Caco-2 (cell line): ENCODE results near the gene LUC7L3. TPM values are rescaled to one million over a fixed set of nuclear protein-coding genes. Genes with fewer than 3 reads are reported as not detected.

Experiments used
- BruUV-seq: library from RNA; stranded (reverse); fragments of 400-500 nt; replicated peaks from 2 replicates; lab custom pipeline; 2021; lab: Mats Ljungman, UMichigan
- CTCF ChIA-PET: fragments of 300-600 bp; sonication (Branson Sonifier 250); formaldehyde crosslinking; loops from one replicate; lab custom pipeline; 2022; ENCODE audit warnings: antibody characterized with exemption; lab: Charles Lee
- POLR2A ChIA-PET: fragments of 300-600 bp; sonication (Branson Sonifier 250); formaldehyde crosslinking; loops from one replicate; lab custom pipeline; 2022; ENCODE audit warnings: antibody characterized with exemption; lab: Charles Lee
- DNase-seq, 2 experiments: peaks; one replicate each; pipeline versions ENCODE4 v3.0.0 to v3.0.0-alpha.2; 2020 to 2022
- H3K27me3 ChIP-seq: replicated peaks from 2 replicates; pipeline ENCODE4 v1.6.0; 2011; ENCODE audit warnings: low read length; ENCODE audit not compliant: control insufficient read depth, insufficient read depth
- H3K36me3 ChIP-seq: 2 replicates; pipeline ENCODE4 v1.5.1; 2011; ENCODE audit warnings: low read length; ENCODE audit not compliant: control insufficient read depth, insufficient read depth
- H3K4me1 ChIP-seq: fragments of 250-450 bp; sonication (Bioruptor Pico); 2 replicates; pipeline ENCODE4 v1.5.1; 2020; ENCODE audit warnings: mild to moderate bottlenecking
- H3K4me3 ChIP-seq: 2 replicates; pipeline ENCODE4 v1.5.1; 2011; ENCODE audit warnings: low read depth, mild to moderate bottlenecking, control low read depth, low read length
- H3K9me3 ChIP-seq: fragments of 250-450 bp; sonication (Bioruptor Pico); 2 replicates; pipeline ENCODE4 v1.5.1; 2020; ENCODE audit warnings: mild to moderate bottlenecking, moderate library complexity
- H3K27ac Mint-ChIP-seq: one replicate; pipeline ENCODE4 v1.8.0; 2022; ENCODE audit warnings: mixed read lengths; ENCODE audit not compliant: unreplicated experiment
- H3K27me3 Mint-ChIP-seq: one replicate; pipeline ENCODE4 v1.8.0; 2022; ENCODE audit warnings: mixed read lengths; ENCODE audit not compliant: insufficient read depth, unreplicated experiment
- H3K36me3 Mint-ChIP-seq: one replicate; pipeline ENCODE4 v1.8.0; 2022; ENCODE audit warnings: mild to moderate bottlenecking, mixed read lengths; ENCODE audit not compliant: insufficient read depth, unreplicated experiment
- H3K4me1 Mint-ChIP-seq: one replicate; pipeline ENCODE4 v1.8.0; 2022; ENCODE audit warnings: low read depth, mixed read lengths; ENCODE audit not compliant: unreplicated experiment
- H3K4me3 Mint-ChIP-seq: one replicate; pipeline ENCODE4 v1.8.0; 2022; ENCODE audit warnings: mild to moderate bottlenecking, moderate library complexity, mixed read lengths; ENCODE audit not compliant: unreplicated experiment
- H3K9me3 Mint-ChIP-seq: one replicate; pipeline ENCODE4 v1.8.0; 2022; ENCODE audit warnings: mixed read lengths; ENCODE audit not compliant: unreplicated experiment
- intact Hi-C: fragments of 100-400 bp; cut with micrococcal nuclease; formaldehyde crosslinking; loops from one replicate; pipeline ENCODE4 v1.10.0; 2022; ENCODE audit not compliant: unreplicated experiment
- total RNA-seq: library from RNA; stranded (reverse); gene quantifications from 2 replicates; pipeline ENCODE4 v1.2.3, GENCODE V29; 2022
- TF ChIP-seq, protein P1 (sequence below), 2 experiments: fragments of 200-600 bp in 1 of 2; IDR thresholded peaks; 1 replicate in 1 of 2; 2 replicates in 1 of 2; pipeline versions ENCODE4 v1.5.1 to v1.8.0; 2011 to 2022; ENCODE audit warnings: antibody characterized with exemption in 1 of 2, control low read depth in 1 of 2, inconsistent platforms in 1 of 2, low read depth in 1 of 2, low read length in 1 of 2, mild to moderate bottlenecking in 1 of 2, moderate library complexity in 1 of 2; ENCODE audit not compliant: insufficient read depth in 1 of 2, severe bottlenecking in 1 of 2, unreplicated experiment in 1 of 2

LUC7L3 gene
- total RNA-seq, 1 experiment from 2014 or later = 287 TPM

DNA sequence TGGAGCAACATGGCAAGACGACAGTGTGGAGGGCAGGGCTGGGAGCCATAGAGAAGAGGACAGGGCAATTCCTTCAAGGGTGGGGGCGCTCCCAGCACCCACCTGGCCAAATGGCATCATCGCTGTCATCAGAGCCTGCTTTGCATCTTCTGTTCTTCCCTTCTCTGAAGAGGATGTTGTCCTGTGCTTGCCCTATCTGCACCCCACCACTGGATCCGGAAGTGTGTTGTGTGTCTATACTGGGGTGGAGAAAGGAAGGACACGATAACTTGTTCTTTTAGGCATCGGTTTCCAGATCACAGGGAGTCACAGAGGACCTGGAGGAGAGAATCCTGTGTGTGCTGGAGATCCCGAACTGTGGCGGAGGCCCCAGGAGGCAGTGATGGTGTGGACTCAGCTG, 73.6 kb downstream of the LUC7L3 start:
- no peak overlapping the region for H3K27ac Mint-ChIP-seq

DNA sequence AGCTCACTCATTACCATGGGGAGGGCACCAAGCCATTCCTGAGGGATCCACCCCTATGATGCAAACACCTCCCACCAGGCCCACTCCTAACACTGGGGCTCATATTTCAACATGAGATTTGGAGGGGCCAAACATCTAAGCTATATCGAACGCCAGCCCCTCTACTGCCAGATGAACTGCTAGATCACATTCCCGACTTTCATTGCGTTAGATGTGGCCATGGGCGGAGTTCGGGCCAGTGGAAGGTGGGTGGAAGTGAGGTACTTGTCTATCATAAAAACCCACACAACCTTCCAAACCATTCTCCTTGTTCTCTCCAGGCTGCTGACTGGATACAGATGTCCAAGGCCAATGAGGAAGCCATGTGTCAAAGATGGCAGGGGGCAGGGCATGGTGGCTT, 75.0 kb downstream of the LUC7L3 start:
- 0 out of 2 replicates have a peak, but pooled peaks cover 4% of the 10 kb centered on the region for H3K4me1 ChIP-seq
- H3K4me3 Mint-ChIP-seq = no peak overlapping the region
- no peak overlapping the region for H3K4me3 ChIP-seq
- no peaks in the 10 kb centered on the region for H3K36me3 ChIP-seq
- H3K27me3 ChIP-seq = no peaks in the 10 kb centered on the region
- H3K27me3 Mint-ChIP-seq = no peaks in the 10 kb centered on the region
- H3K36me3 Mint-ChIP-seq = no peaks in the 10 kb centered on the region
- DNase-seq = no peak
- H3K9me3 Mint-ChIP-seq = no peaks in the 10 kb centered on the region
- TF ChIP-seq, protein P1, sequence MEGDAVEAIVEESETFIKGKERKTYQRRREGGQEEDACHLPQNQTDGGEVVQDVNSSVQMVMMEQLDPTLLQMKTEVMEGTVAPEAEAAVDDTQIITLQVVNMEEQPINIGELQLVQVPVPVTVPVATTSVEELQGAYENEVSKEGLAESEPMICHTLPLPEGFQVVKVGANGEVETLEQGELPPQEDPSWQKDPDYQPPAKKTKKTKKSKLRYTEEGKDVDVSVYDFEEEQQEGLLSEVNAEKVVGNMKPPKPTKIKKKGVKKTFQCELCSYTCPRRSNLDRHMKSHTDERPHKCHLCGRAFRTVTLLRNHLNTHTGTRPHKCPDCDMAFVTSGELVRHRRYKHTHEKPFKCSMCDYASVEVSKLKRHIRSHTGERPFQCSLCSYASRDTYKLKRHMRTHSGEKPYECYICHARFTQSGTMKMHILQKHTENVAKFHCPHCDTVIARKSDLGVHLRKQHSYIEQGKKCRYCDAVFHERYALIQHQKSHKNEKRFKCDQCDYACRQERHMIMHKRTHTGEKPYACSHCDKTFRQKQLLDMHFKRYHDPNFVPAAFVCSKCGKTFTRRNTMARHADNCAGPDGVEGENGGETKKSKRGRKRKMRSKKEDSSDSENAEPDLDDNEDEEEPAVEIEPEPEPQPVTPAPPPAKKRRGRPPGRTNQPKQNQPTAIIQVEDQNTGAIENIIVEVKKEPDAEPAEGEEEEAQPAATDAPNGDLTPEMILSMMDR (IDR thresholded peaks at IDR 0.05; ENCODE audit: insufficient read depth in 1 of 2, low read depth in 1 of 2, low read length in 1 of 2, severe bottlenecking in 1 of 2, unreplicated experiment in 1 of 2) = no peak
- intact Hi-C loops = loop anchor here (10.0 kb wide), 1 partner anchor 60 kb away; no protein-coding TSS in a partner anchor
- CTCF ChIA-PET = interaction anchor here (0.6 to 1.1 kb wide), 2 partner anchors 11 to 150 kb away, joined by 3 to 8 read pairs; no protein-coding TSS in a partner anchor
- no TSS peak for BruUV-seq
- H3K9me3 ChIP-seq = no peaks in the 10 kb centered on the region
- H3K27ac Mint-ChIP-seq = no peak overlapping the region
- POLR2A ChIA-PET = no interaction called here
- peaks cover 12% of the 10 kb centered on the region for H3K4me1 Mint-ChIP-seq

More for the DNA sequence above, 73.6 kb downstream of the LUC7L3 start:
- Mint-ChIP-seq H3K4me3 (no peak overlapping the region), H3K9me3 (no peaks in the 10 kb centered on the region), H3K36me3 (no peaks in the 10 kb centered on the region), H3K4me1 (peaks cover 7% of the 10 kb centered on the region), H3K27me3 (no peaks in the 10 kb centered on the region)
- intact Hi-C loops = loop anchor here (10.0 kb wide), 1 partner anchor 58 kb away; no protein-coding TSS in a partner anchor
- no peak overlapping the region for H3K4me3 ChIP-seq
- DNase-seq = no peak
- BruUV-seq = no TSS peak
- CTCF ChIA-PET = no interaction called here
- H3K36me3 ChIP-seq = no peaks in the 10 kb centered on the region
- TF ChIP-seq, protein P1 (IDR thresholded peaks at IDR 0.05; ENCODE audit: insufficient read depth in 1 of 2, low read depth in 1 of 2, low read length in 1 of 2, severe bottlenecking in 1 of 2, unreplicated experiment in 1 of 2) = no peak
- no peaks in the 10 kb centered on the region for H3K9me3 ChIP-seq
- H3K4me1 ChIP-seq = no peaks in the 10 kb centered on the region
- POLR2A ChIA-PET = no interaction called here
- no peaks in the 10 kb centered on the region for H3K27me3 ChIP-seq

DNA sequence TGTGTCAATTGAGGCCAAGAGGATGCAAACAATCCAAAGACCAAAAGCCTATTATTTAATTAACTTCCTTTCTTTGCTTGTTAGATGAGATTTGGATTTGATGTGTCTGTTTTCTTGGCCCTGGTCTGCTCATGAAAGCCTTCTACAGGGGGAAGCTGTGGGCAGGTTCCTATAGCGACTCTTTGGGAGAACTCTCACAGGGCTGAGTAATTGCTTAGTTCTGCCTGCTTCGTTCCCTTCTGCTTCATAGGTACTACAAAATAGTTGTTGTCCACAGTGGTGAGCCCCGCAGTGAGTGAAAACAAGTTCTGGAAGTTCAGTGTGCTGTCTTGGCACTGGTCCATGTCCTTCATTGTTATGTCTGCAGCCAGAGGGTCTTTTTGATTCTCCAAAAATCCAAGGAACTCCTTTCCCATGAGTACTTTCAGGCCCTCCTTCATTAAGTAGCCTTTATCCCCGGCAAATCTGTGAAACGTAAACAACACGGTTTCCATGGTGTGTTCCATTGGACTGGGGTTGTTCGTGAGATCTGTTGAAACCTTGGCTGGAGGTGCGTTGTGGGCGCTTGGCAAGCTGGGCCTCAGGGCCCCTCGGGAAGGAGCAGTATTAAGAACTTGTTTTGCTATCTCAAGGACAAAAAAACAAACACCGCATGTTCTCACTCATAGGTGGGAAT, 77.9 kb downstream of the LUC7L3 start:
- no TSS peak for BruUV-seq
- Histone ChIP-seq H3K4me3 (no peak overlapping the region), H3K4me1 (peaks cover 4% of the 10 kb centered on the region; the same call in 1 of the 2 replicates), H3K9me3 (no peaks in the 10 kb centered on the region), H3K36me3 (no peaks in the 10 kb centered on the region), H3K27me3 (no peaks in the 10 kb centered on the region)
- peaks cover 7% of the 10 kb centered on the region for H3K4me1 Mint-ChIP-seq
- TF ChIP-seq, protein P1 (IDR thresholded peaks at IDR 0.05; ENCODE audit: insufficient read depth in 1 of 2, low read depth in 1 of 2, low read length in 1 of 2, severe bottlenecking in 1 of 2, unreplicated experiment in 1 of 2) = no peak
- intact Hi-C loops = loop anchor here (10.0 kb wide), 1 partner anchor 62 kb away; no protein-coding TSS in a partner anchor
- POLR2A ChIA-PET = no interaction called here
- H3K9me3 Mint-ChIP-seq = no peaks in the 10 kb centered on the region
- DNase-seq = no peak
- no peak overlapping the region for H3K27ac Mint-ChIP-seq
- no peaks in the 10 kb centered on the region for H3K27me3 Mint-ChIP-seq
- no peaks in the 10 kb centered on the region for H3K36me3 Mint-ChIP-seq
- H3K4me3 Mint-ChIP-seq = no peak overlapping the region
- CTCF ChIA-PET = interaction anchor here (2.6 kb wide), 1 partner anchor 14 kb away, joined by 27 read pairs; no protein-coding TSS in a partner anchor
